ENCODE measurements around the gene MARCHF9. TPM values are rescaled to one million over a fixed set of nuclear protein-coding genes. Genes with fewer than 3 reads are reported as not detected.

The MARCHF9 gene
- total RNA-seq, 1 donor from 2014 or later: 21.8 TPM

DNA sequence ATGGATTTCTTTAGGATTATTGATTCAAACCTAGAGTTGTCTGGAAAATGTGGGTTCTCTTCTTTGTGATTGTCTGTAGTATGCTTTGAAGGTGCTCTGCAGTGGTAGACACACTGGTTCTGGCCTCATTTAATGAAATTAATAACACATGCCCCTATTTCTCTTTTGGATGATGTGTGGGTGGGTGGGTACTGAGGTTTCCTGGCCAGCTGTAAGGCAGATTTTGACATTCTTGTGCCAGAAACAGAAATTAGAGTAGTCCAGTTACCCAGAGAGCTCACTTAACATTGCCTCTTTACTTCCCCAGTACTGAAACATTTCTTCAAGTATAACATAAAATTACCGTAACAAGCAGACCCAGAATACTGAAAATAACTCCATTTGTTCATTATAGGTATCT is 42.1 kb downstream of the MARCHF9 start:
- no peak for DNase-seq (ENCODE audit: low spot score)
- H3K9me3 Mint-ChIP-seq: no peaks in the 10 kb centered on the region
- peaks cover 47% of the 10 kb centered on the region for H3K36me3 Mint-ChIP-seq (ENCODE audit: low read depth)
- H3K4me3 Mint-ChIP-seq: no peak overlapping the region
- intact Hi-C loops (cut with micrococcal nuclease): no loop called here
- peaks cover 9% of the 10 kb centered on the region for H3K4me1 Mint-ChIP-seq (ENCODE audit: low read depth)
- no peaks in the 10 kb centered on the region for H3K27me3 Mint-ChIP-seq (ENCODE audit: insufficient read depth)
- H3K27ac Mint-ChIP-seq: no peak overlapping the region

DNA sequence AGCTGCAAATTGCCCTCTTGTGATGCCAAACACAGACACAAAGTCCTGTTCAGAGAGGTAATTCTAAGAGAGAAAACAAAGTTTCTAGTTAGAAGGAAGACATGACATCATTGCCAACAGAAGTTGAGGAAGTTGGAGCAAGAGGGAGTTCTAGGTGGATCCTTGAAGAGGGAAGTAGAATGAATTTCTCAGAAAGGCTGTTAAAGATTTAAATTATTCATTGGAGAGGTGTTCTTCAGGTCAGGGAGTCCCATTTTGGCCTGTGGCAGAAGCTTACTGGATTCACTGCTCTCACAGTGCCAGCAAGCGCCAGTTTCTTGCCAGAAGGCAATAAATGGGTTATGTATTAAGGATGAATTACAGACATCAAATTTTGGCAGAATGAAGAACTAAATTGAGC is 43.0 kb downstream of the MARCHF9 start:
- no peak for DNase-seq (ENCODE audit: low spot score)
- Mint-ChIP-seq H3K27me3 (ENCODE audit: insufficient read depth) (no peaks in the 10 kb centered on the region), H3K27ac (no peak overlapping the region), H3K4me3 (no peak overlapping the region), H3K36me3 (ENCODE audit: low read depth) (peaks cover 48% of the 10 kb centered on the region), H3K9me3 (no peaks in the 10 kb centered on the region), H3K4me1 (ENCODE audit: low read depth) (peaks cover 9% of the 10 kb centered on the region)
- intact Hi-C loops (cut with micrococcal nuclease): no loop called here

DNA sequence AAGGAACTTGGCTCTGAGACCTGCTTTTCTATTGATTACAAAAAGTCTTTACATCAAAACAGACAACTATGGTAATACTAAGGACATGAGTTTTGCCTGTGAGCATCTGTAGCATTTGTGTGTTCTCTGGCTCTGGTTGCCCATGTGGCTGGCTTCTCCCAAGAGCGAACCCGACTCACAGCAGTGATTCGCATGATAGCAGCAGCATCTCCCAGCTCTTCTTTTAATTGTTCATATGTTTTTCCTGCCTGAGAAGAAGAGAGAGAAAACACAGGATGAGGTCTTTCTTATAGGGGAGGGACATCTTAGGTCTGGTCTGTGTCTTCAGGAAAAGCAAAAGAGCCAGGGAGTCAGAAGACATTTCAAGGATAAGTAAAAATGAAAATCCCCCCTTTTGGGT is 46.1 kb downstream of the MARCHF9 start:
- Mint-ChIP-seq H3K27me3 (ENCODE audit: insufficient read depth) (no peaks in the 10 kb centered on the region), H3K9me3 (no peaks in the 10 kb centered on the region), H3K36me3 (ENCODE audit: low read depth) (peaks cover 31% of the 10 kb centered on the region), H3K4me1 (ENCODE audit: low read depth) (no peaks in the 10 kb centered on the region), H3K27ac (no peak overlapping the region), H3K4me3 (no peak overlapping the region)
- DNase-seq (ENCODE audit: low spot score): no peak
- intact Hi-C loops (cut with micrococcal nuclease): no loop called here

DNA sequence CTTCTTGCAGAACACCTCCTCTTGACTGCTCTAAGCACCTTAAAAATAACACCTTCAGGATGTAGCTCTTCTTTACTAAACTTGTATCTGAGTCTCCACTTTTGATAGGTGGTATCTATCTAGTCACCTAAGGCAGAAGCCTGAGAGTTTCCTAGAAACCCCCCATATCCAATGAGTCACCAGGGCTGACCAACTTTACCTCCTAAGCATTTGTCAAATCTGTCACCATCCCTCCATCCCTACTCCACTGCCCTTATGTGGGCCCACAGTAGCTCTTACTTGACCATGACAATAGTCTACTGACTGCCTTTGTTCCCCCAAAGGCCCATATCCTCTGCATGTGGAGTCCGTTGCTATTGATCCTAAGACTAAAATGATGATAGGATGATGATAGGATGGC is 47.7 kb downstream of the MARCHF9 start:
- Mint-ChIP-seq H3K4me3 (no peak overlapping the region), H3K27ac (no peak overlapping the region), H3K36me3 (ENCODE audit: low read depth) (peaks cover 20% of the 10 kb centered on the region), H3K9me3 (no peaks in the 10 kb centered on the region), H3K4me1 (ENCODE audit: low read depth) (no peaks in the 10 kb centered on the region), H3K27me3 (ENCODE audit: insufficient read depth) (no peaks in the 10 kb centered on the region)
- intact Hi-C loops (cut with micrococcal nuclease): loop anchor here (1.0 kb wide), 1 partner anchor 103 kb away; no protein-coding TSS in a partner anchor
- no peak for DNase-seq (ENCODE audit: low spot score)

DNA sequence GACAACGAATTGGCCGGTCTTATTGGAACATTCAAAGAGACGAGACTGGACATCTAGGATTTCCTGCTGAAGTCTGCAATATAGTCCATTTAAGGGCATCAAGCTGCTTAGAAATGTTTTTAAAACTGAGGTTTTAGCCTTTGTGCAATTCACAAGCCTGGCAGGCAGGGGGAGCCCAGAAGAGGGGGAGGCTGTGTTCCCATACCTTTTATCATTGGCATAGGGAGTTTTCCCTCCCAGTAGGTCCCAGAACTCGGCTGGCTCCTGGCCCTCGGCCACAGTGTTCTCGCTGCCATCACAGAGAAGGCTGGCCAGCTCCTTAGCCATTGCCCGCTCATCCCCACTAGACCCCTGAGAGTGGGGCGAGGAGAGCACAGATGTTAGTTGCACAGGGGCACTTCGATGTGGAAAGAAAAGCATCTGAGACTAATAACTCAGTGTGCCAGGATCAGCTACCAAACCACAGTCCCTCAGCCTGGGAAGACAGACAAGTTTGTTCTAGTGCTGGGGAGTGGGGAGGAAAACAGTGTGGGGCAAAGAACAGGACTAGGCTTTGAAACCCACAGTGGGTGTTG is 48.5 kb downstream of the MARCHF9 start:
- Mint-ChIP-seq H3K4me3 (no peak overlapping the region), H3K27ac (no peak overlapping the region), H3K36me3 (ENCODE audit: low read depth) (peaks cover 20% of the 10 kb centered on the region), H3K27me3 (ENCODE audit: insufficient read depth) (no peaks in the 10 kb centered on the region), H3K9me3 (no peaks in the 10 kb centered on the region), H3K4me1 (ENCODE audit: low read depth) (no peaks in the 10 kb centered on the region)
- intact Hi-C loops (cut with micrococcal nuclease): loop anchor here (1.0 kb wide), 1 partner anchor 102 kb away; no protein-coding TSS in a partner anchor
- peak; percentile 8 for DNase-seq (ENCODE audit: low spot score)

DNA sequence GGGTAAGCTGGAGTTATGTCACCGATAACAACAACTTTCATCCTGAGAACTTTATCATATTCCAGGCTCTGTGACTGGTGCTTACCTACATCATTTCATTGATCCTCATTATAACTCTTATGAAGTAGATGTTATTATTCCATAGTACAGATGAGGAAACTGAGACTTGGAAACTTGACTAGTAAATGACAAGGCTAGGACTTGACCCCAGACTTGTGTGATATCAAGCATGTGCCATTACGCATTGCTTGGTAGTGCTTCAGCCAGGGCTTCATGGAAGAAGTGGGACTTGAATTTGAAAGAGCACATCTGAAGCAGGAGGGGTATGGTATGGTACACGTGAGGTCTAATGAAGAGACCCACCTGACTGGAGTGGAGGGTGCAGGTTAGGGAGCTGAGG is 51.8 kb downstream of the MARCHF9 start:
- H3K27me3 Mint-ChIP-seq (ENCODE audit: insufficient read depth): no peaks in the 10 kb centered on the region

DNA sequence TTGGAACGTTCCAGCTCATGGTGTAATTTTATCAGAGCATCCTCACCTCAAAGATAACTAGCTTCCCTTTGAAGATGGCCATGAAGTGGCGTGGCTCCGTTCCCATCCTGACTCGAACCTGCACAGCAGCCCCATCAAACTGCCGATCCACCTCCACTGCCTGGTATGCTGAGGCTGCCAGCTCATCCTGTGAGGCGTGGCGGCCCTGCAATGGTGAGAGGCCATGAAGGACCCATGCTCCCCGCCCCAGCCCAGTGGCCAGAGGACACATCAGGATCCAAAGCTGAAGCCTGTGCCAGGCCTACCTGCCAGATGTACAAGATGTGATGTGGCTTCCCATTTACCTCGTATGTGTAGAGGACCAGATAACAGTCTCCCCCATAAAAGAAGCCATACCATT is 52.4 kb downstream of the MARCHF9 start:
- intact Hi-C loops (cut with micrococcal nuclease): no loop called here
- H3K4me1 Mint-ChIP-seq (ENCODE audit: low read depth): no peaks in the 10 kb centered on the region
- H3K36me3 Mint-ChIP-seq (ENCODE audit: low read depth): peaks cover 11% of the 10 kb centered on the region
- H3K4me3 Mint-ChIP-seq: no peak overlapping the region
- no peak overlapping the region for H3K27ac Mint-ChIP-seq
- no peak for DNase-seq (ENCODE audit: low spot score)
- H3K9me3 Mint-ChIP-seq: no peaks in the 10 kb centered on the region
- no peaks in the 10 kb centered on the region for H3K27me3 Mint-ChIP-seq (ENCODE audit: insufficient read depth)

More for the DNA sequence above, 51.8 kb downstream of the MARCHF9 start:
- H3K9me3 Mint-ChIP-seq: no peaks in the 10 kb centered on the region
- no peak overlapping the region for H3K27ac Mint-ChIP-seq
- peaks cover 14% of the 10 kb centered on the region for H3K36me3 Mint-ChIP-seq (ENCODE audit: low read depth)
- H3K4me3 Mint-ChIP-seq: no peak overlapping the region
- intact Hi-C loops (cut with micrococcal nuclease): no loop called here
- DNase-seq (ENCODE audit: low spot score): no peak
- H3K4me1 Mint-ChIP-seq (ENCODE audit: low read depth): no peaks in the 10 kb centered on the region

DNA sequence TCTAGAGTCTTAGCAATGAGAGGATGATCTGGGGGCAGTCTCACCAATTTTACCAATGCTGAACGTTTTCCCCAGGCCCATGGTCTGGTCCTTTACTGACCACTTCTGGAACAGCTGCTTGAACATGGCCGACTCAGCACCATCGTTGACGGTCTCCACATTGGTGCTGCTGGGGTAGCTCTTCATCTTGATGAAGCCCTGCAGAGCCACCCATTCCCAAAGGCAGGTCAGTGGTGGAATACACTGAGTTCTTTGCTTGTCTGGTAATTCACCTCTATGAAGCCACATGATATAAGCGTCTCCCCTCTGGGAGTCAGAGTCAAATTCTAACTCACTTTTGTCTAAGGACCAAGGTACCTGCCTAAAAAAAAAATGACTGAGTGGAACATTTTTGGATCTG is 53.4 kb downstream of the MARCHF9 start:
- H3K9me3 Mint-ChIP-seq: no peaks in the 10 kb centered on the region
- no peak for DNase-seq (ENCODE audit: low spot score)
- no peaks in the 10 kb centered on the region for H3K4me1 Mint-ChIP-seq (ENCODE audit: low read depth)
- intact Hi-C loops (cut with micrococcal nuclease): no loop called here
- H3K36me3 Mint-ChIP-seq (ENCODE audit: low read depth): peaks cover 7% of the 10 kb centered on the region
- H3K27me3 Mint-ChIP-seq (ENCODE audit: insufficient read depth): no peaks in the 10 kb centered on the region
- H3K4me3 Mint-ChIP-seq: no peak overlapping the region
- H3K27ac Mint-ChIP-seq: no peak overlapping the region

DNA sequence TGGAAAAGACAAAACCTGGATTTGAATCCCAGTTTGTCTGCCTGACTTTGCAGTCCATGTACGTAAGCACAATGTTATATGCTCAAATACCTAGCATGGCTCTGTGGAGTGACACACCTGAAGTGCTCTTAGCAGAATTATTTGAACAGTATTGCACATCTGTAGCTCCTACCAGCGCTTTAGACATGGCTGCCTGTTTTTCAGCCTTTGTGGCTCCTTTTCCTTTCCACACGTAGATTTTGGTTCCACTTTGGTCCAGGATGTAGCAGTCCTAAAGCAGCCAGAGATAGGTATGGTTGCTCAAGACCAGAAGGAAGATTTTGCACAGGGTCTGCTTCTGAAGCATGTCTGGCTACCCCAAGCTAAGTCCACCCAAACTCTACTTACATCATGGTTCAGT is 54.5 kb downstream of the MARCHF9 start:
- H3K27me3 Mint-ChIP-seq (ENCODE audit: insufficient read depth): no peaks in the 10 kb centered on the region
- intact Hi-C loops (cut with micrococcal nuclease): no loop called here
- DNase-seq (ENCODE audit: low spot score): no peak
- peaks cover 7% of the 10 kb centered on the region for H3K36me3 Mint-ChIP-seq (ENCODE audit: low read depth)
- H3K4me3 Mint-ChIP-seq: no peak overlapping the region
- no peak overlapping the region for H3K27ac Mint-ChIP-seq
- no peaks in the 10 kb centered on the region for H3K4me1 Mint-ChIP-seq (ENCODE audit: low read depth)
- no peaks in the 10 kb centered on the region for H3K9me3 Mint-ChIP-seq

Other genes with a start within 250 kb of the MARCHF9 start
- gene DDIT3, start 234.6 kb upstream of the MARCHF9 start, total RNA-seq: 17.8 and 18.1 TPM in 2 replicates
- gene MBD6, start 232.3 kb upstream of the MARCHF9 start, total RNA-seq: 63.3 and 66.8 TPM in 2 replicates
- 78.6 and 83.5 TPM in 2 replicates for gene DCTN2, start 207.9 kb upstream of the MARCHF9 start, total RNA-seq
- gene KIF5A, start 205.1 kb upstream of the MARCHF9 start, total RNA-seq: 2.4 TPM in 2 replicates
- 22.8 and 25.7 TPM in 2 replicates for gene PIP4K2C, start 163.9 kb upstream of the MARCHF9 start, total RNA-seq
- 16.8 and 18.5 TPM in 2 replicates for gene DTX3, start 150.3 kb upstream of the MARCHF9 start, total RNA-seq
- 0.60 and 1.5 TPM in 2 replicates for gene ARHGEF25, start 143.7 kb upstream of the MARCHF9 start, total RNA-seq
- 4.4 and 4.6 TPM in 2 replicates for gene B4GALNT1, start 121.9 kb upstream of the MARCHF9 start, total RNA-seq
- 99.6 and 100.0 TPM in 2 replicates for gene OS9, start 61.0 kb upstream of the MARCHF9 start, total RNA-seq
- 31.5 and 33.4 TPM in 2 replicates for gene AGAP2, start 16.4 kb upstream of the MARCHF9 start, total RNA-seq
- gene TSPAN31, start 10.1 kb upstream of the MARCHF9 start, total RNA-seq: 24.0 and 24.5 TPM in 2 replicates
- gene CDK4, start 2.8 kb upstream of the MARCHF9 start, total RNA-seq: 218 and 227 TPM in 2 replicates
- gene CYP27B1, start 12.0 kb downstream of the MARCHF9 start, total RNA-seq: 9.0 and 9.9 TPM in 2 replicates
- gene METTL1, start 17.0 kb downstream of the MARCHF9 start, total RNA-seq: 89.7 and 90.0 TPM in 2 replicates
- gene EEF1AKMT3, start 17.5 kb downstream of the MARCHF9 start, total RNA-seq: 4.5 and 5.4 TPM in 2 replicates
- 63.5 and 68.6 TPM in 2 replicates for gene TSFM, start 27.7 kb downstream of the MARCHF9 start, total RNA-seq
- 2.0 and 3.1 TPM in 2 replicates for gene AVIL, start 63.6 kb downstream of the MARCHF9 start, total RNA-seq
- 96.5 and 99.6 TPM in 2 replicates for gene CTDSP2, start 91.6 kb downstream of the MARCHF9 start, total RNA-seq
- gene ATP23, start 186.5 kb downstream of the MARCHF9 start, total RNA-seq: 7.3 and 8.7 TPM in 2 replicates